Right lobe of liver (tissue), 5 donors: Measurements from ENCODE around the gene CNPY1. TPM values are rescaled to one million over a fixed set of nuclear protein-coding genes. Genes with fewer than 3 reads are reported as not detected.

ENCODE experiments used
- total RNA-seq, 6 experiments: library from RNA; depleted of rRNA in 2 of 6; stranded (reverse); fragments of >200 nt in 2 of 6; fragmentation: NEBNext Ultra II Directional in 3 of 6; extraction: Animal tissue kit (Norgen Biotek cat#: 25700) in 3 of 6; gene quantifications; one replicate each; pipeline versions ENCODE4 v1.1.0 to v1.2.4, GENCODE V29; 2016 to 2023
- donor health status: DM: no; HTN: no; CAD: no.
- donor health status: DM: no; HTN: no; CAD: no.
- donor health status: DM: no; HTN: yes; CAD: no.
- donor health status: DM: no; HTN: yes; CAD: no.

CNPY1 gene
- total RNA-seq, 6 experiments from 2014 or later, result 0.19 TPM; not detected in 5

Other genes starting within 250 kb of the CNPY1 start
- gene INSIG1, start 248.7 kb downstream of the CNPY1 start, total RNA-seq, result 100 to 1,000 TPM; 130 to 625 (median 205) TPM
- gene EN2, start 88.4 kb downstream of the CNPY1 start, total RNA-seq, result not detected
- 10 to 100 TPM; 24.9 to 55.1 (median 32.0) TPM for gene RBM33, start 98.1 kb upstream of the CNPY1 start, total RNA-seq